Fibroblast of lung (primary cell): Measurements from ENCODE around the gene CUL1.

Source experiments
- EZH2 ChIP-seq: IDR thresholded peaks from 2 replicates; pipeline ENCODE4 v1.5.1; 2012; ENCODE audit warnings: low read length, control low read depth, mild to moderate bottlenecking; ENCODE audit errors: missing control alignments
- TF ChIP-seq, protein P1 (sequence below), 2 donors: IDR thresholded peaks in 1 of 2; conservative IDR thresholded peaks in 1 of 2; 1 replicate in 1 of 2; 2 replicates in 1 of 2; pipeline ENCODE4 v1.5.1; 2011 to 2012; ENCODE audit warnings: low read length in 2 of 2, control low read depth in 1 of 2, inconsistent platforms in 1 of 2, low read depth in 1 of 2, mild to moderate bottlenecking in 1 of 2

DNA sequence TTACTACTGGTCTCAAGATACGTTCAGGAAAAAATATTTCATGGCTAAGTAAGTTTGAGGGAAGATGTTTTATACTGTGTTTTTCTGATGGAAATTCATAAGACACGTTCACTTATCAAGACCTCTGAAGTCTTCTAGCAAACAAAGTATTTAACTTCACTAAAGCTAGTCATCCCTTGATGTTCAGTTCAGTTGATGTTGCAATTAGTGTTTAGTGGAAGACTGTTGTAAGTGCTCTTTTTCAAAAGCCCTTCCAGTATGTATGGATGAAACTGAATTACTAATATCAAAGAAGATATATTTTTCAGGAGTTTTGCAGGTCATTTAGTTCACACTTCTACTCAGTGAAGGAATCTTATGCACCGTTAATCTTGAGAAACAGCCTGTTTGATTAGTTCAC lies 25.1 kb downstream of the CUL1 start:
- TF ChIP-seq, protein P1, sequence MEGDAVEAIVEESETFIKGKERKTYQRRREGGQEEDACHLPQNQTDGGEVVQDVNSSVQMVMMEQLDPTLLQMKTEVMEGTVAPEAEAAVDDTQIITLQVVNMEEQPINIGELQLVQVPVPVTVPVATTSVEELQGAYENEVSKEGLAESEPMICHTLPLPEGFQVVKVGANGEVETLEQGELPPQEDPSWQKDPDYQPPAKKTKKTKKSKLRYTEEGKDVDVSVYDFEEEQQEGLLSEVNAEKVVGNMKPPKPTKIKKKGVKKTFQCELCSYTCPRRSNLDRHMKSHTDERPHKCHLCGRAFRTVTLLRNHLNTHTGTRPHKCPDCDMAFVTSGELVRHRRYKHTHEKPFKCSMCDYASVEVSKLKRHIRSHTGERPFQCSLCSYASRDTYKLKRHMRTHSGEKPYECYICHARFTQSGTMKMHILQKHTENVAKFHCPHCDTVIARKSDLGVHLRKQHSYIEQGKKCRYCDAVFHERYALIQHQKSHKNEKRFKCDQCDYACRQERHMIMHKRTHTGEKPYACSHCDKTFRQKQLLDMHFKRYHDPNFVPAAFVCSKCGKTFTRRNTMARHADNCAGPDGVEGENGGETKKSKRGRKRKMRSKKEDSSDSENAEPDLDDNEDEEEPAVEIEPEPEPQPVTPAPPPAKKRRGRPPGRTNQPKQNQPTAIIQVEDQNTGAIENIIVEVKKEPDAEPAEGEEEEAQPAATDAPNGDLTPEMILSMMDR (conservative IDR thresholded peaks at IDR 0.05 in 1 of 2, IDR thresholded peaks at IDR 0.05 in 1 of 2; ENCODE audit: low read depth in 1 of 2, low read length in 2 of 2) = no peak
- TF ChIP-seq EZH2 = no peak
